ENCODE measurements around the gene SMC3.
A peak's percentile ranks its signal among the peaks of the same experiment; 100 is the strongest.

The SMC3 gene

DNA sequence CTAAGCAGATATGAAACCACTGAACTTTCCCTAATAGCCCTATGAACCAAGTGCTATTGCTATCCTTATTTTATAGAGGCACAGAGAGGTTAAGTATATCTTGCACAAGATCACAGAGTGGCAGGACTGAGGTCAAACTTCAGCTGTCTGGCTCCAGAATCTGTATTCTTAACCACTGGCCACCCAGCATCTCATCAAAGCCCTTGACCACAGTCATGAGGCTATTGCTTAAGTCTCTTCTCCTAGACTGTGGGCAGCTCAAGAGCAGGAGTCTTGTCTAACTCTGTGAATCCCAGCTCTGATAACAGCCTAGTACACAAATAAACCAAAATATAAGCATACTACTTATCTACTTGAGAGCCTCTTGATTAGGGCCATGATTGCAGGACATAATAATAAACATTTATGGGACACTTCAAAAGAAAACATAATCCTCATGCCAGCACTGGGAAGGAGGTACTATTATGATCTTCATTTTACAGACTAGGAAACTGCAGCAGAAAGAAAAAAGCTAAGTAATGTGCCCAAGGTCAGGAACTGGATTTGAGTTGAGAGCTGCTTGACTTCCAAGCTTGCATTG, 22.4 kb upstream of the SMC3 start:
- H3K4me3 ChIP-seq (ENCODE audit: low read depth, low read length): no peak overlapping the region

DNA sequence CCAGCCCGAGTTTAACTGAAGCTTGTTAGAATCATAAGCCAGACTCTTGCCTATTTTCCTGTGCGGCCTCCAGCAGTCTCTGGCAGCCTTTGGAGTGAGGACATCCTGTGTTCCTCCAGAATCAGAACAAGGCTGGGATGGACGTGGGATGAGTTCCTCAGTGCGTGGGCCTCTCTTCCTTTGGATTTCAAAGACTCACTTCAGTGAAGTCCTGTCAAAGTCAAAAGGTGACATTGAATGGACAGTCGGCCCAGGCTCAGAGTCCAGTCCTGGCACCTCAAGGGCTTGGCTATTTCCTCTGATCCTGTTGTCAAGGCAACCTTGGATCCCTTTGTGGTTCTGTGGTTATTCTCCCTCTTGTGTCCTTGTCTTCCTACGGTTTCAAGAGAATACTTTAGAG, 21.4 kb upstream of the SMC3 start:
- no peak overlapping the region for H3K4me3 ChIP-seq (ENCODE audit: low read depth, low read length)

DNA sequence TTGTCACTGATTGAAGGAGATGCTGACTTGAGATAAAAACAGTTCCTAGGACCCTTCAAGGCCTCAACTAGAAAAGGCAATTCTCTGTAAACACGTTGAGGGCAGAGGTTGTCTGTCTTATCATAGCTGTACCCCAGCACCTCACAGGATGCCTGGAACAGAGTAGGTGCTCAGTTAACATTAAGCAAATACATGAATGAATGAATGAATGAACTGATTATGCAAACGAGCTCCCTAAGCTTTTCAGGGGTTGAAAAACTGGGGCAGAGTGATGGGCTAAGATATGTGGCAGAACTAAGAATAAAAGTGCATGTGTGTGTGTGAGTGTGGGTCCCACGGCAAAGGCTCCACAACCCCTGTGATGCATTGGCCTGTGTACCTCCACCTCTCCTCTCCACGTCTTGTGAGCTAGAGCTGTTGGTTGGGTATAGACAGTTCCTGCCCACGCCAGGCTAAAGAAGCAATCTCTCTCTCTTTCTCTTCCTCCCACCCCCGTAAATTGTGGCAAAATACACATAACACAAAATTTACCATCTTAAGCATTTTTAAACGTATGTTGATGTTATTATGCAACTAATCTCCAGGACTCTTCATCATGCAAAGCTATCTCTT, 20.9 kb upstream of the SMC3 start:
- H3K4me3 ChIP-seq (ENCODE audit: low read depth, low read length): no peak overlapping the region

- no peak overlapping the region for H3K4me3 ChIP-seq (ENCODE audit: low read depth, low read length)
Measured at GRCh38 chr10:110547139-110547761, 20.2 kb upstream of the SMC3 start.

- no peak overlapping the region for H3K4me3 ChIP-seq (ENCODE audit: low read depth, low read length)
Measured at GRCh38 chr10:110548002-110548401, 19.5 kb upstream of the SMC3 start.

DNA sequence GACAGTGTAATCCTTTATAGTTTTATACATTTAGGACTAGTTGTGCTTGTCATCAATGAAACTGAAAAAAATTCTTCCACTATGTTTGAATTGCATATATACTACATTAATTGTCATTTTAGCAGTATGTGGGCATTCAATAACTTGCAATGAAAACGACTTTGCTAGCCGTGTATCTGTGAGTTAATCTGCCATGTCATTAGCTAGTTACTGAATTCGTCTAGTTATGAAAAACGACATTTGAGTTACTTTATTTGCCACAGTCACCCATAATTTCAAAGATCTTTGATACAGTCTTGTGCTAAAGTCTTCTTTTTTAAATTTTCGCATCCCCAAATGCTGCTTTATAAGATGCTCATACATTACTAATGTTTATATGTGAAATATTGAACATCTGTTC, 18.3 kb upstream of the SMC3 start:
- H3K4me3 ChIP-seq (ENCODE audit: low read depth, low read length): no peak overlapping the region

- H3K4me3 ChIP-seq (ENCODE audit: low read depth, low read length): no peak overlapping the region
Measured at GRCh38 chr10:110553905-110554304, 13.6 kb upstream of the SMC3 start.

DNA sequence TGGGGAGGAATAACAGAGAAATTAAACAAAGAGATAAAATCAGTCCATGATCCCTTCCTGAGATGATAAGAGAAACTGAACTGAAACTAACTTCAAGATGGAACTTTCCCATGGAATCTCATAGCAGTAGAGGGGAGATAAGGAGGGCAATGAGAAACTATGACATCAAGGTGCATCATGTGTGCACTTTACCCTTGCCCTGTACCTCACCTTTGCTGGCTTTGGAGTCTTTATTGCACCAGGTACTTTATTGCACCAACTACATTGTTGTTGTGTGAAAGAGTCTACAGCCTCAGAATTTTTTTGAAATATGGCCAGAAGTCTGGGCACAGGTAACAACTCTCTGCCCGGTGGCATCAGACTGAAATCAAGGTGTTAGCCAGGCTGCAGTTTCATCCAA, 11.2 kb upstream of the SMC3 start:
- H3K4me3 ChIP-seq (ENCODE audit: low read depth, low read length): no peak overlapping the region

GRCh38 chr10:110556969-110557601, 10.4 kb upstream of the SMC3 start:
- H3K4me3 ChIP-seq (ENCODE audit: low read depth, low read length): no peak overlapping the region

DNA sequence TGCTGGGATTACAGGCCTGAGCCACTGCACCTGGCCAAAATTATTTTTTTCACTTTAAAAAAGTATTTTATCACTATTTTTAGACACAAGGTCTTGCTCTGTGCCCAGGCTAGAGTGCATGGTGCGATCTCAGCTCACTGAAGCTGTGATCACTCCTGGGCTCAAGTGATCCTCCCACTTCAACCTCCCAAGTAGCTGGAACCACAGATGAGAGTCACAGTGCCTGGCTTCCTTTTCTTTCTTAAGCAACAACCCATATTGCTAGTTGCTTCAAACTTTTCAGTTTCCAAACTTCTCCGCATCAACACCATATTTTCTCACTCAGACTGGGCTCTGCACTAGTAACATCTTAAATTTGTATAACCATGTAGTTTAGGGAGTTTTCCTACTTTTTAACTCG, 9.5 kb upstream of the SMC3 start:
- no peak overlapping the region for H3K4me3 ChIP-seq (ENCODE audit: low read depth, low read length)

GRCh38 chr10:110560012-110560411, 7.5 kb upstream of the SMC3 start:
- no peak overlapping the region for H3K4me3 ChIP-seq (ENCODE audit: low read depth, low read length)

DNA sequence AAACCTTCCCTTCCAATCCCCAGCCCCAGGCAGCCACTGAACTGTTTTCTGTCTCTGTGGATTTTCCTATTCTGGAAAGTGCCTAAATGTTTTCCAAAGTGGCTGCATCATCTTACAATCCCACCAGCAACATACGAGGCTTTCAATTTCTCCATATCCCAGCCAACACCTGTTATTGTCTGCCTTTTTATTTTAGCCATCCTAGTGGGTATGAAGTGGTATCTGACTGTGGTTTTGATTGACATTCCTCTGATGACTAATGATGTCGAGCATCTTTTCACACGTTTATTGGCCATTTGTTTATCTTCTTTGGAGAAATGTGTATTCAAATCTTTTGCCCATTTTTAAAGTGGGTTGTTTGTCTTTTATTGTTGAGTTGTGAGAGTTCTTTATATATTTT, 6.2 kb upstream of the SMC3 start:
- no peak overlapping the region for H3K4me3 ChIP-seq (ENCODE audit: low read depth, low read length)

GRCh38 chr10:110562348-110562747, 5.1 kb upstream of the SMC3 start:
- H3K4me3 ChIP-seq (ENCODE audit: low read depth, low read length): no peak overlapping the region

DNA sequence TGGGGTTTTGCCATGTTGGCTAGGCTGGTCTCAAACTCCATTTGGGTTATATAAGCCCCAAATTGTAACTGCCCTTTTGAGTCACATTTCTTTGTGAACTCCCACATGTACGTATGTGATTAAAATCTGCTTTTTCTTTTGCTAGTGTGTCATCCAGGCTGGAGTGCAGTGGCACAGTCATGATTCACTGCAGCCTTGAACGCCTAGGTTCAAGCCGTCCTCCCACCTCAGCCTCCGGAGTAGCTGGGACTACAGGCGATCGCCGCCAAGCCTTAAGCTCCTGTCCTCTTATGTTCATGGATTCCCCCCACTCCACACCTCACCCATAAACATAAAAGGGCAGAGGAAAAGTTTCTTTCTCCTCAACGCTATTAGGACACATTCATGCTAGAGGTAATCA, 4.4 kb upstream of the SMC3 start:
- H3K4me3 ChIP-seq (ENCODE audit: low read depth, low read length): no peak overlapping the region

DNA sequence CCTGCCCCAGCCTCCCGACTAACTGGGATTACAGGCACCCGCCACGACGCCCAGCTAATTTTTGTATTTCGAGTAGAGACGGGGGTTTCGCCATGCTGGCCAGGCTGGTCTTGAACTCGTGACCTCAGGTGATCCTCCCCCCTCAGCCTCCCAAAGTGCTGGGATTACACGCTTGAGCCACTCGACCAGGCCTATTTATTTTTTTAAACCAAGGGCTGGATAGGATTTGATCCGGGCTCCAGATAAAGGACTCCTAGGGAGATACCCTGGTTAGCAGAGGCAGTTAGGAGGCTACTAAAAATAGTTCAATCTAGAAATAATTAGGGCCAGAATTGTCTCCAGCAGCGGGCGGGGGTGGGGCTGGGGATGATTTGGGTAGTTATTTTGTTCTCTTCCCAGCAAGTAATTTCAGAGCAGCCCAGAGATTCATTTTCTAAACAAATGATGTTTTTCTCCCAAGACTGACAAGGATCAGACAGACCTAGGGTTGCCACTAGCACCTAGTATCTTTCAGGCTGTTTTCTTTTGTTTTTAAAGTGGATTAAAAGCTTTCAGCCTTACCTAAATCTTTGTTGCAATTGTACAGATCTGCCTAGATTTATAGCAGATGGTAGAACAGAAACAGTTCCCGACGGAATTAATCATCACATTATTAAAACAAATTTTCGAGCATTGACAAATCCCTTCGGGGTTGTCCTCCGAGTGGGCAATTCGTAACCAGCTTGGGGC, 859 bp upstream of the SMC3 start:
- H3K4me3 ChIP-seq (ENCODE audit: low read depth, low read length): peak overlapping the region; percentile 49

GRCh38 chr10:110568055-110568735, 700 bp downstream of the SMC3 start:
- peak overlapping the region; percentile 86 for H3K4me3 ChIP-seq (ENCODE audit: low read depth, low read length)

- H3K4me3 ChIP-seq (ENCODE audit: low read depth, low read length): peak overlapping the region; percentile 86
Measured at GRCh38 chr10:110569122-110569521, 1.6 kb downstream of the SMC3 start.

DNA sequence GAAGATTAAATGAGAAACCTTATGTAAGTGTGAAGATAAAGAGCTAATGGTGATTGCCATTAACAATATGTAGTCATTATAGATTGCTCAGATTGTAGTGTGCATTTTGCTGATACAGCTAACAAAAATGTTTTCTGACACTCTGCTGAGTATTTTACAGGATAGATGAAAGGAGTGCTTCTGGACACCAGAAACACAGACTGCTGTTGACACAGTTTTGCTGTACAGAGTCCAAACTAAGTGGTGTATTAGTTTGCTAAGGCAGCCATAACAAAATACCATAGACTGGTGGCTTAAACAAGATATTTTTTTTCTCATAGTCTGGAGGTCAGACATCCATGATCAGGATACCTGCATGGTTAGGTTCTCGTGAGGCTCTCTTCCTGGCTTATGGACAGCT, 2.2 kb downstream of the SMC3 start:
- no peak overlapping the region for H3K4me3 ChIP-seq (ENCODE audit: low read depth, low read length)

DNA sequence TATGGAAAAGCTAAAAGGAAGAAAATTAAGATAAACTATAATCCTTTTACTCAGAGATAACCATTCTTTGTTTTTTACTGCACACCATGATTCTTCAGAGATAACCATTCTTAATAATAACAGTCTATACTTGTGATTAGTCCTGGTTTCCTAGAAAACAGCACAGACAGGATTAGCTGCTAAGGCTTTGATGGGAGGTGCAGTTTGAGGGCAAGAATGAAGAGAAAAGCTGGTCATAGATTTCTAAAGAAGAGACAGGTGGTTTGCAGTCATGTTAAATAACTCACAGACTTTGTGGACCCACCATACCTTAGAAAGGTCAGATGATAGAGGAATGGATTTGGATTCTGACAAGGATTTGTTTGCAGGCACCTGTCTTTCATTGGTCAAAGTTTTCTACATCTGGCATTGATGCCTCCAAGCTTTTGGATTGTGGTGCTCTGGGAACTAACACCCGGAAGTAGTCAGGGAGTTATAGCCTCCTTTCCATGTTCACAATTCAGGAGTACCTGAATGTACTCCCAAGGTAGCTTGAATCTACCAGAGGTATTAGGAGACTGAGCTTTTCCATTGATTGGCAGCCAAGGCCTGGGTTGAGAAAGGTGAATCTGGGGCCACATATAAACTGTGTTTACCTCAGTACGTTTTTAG, 3.7 kb downstream of the SMC3 start:
- H3K4me3 ChIP-seq (ENCODE audit: low read depth, low read length): no peak overlapping the region

DNA sequence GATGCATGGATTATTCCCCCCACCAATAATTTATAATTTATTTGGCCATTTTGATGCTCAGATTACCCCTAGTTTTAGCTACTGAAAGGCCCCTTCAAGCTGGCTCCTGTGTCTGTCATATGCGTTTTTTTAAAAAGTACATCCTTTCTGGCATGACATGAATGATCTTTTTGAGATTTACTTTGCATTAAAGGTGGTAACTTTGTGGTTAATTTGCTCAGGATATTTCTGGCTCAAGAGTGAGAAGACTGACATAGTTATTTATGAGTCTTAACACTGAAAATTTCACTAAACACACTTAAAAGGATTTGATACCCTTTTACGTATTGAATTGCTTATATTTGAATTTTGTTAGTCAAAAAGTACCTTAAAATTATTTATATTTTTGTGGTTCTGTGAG, 5.4 kb downstream of the SMC3 start:
- no peak overlapping the region for H3K4me3 ChIP-seq (ENCODE audit: low read depth, low read length)

DNA sequence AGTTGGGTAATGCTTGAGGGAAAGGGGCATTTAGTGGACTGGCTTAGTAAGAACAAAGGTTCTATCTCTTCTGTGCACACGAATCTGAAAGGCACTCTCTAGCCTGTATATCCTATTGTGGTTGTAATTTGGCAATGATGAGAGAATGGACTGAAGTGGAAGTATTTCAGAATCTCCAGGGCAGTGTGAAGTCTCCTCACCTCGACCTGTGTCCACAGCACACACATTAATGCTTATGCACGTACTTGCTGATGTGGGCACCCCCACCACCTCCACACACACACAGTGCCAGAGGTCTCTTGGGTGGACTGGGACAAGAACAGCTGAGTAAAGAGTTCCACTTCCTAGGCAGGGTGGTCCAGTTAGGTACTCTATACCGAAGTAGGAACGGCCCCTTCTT, 6.9 kb downstream of the SMC3 start:
- no peak overlapping the region for H3K4me3 ChIP-seq (ENCODE audit: low read depth, low read length)
